ENCODE results near the gene COL24A1. TPM values are rescaled to one million over a fixed set of nuclear protein-coding genes. Genes with fewer than 3 reads are reported as not detected.

COL24A1 gene
- total RNA-seq, 5 donors from 2014 or later (not counting 1 experiment from before 2014, with no cell fraction given): 0.06 to 0.40 (median 0.25) TPM

GRCh38 chr1:85936470-85936869 is 220.1 kb downstream of the COL24A1 start:
- no peak for ATAC-seq (replicated peaks in 1 of 4)
- CTCF ChIA-PET: no interaction called here
- no CpG with 5 or more reads among the region's 2 CpGs for WGBS (ENCODE audit: insufficient coverage)

GRCh38 chr1:85936057-85936456 is 220.5 kb downstream of the COL24A1 start:
- H3K27ac Mint-ChIP-seq: no peak overlapping the region
- ATAC-seq (replicated peaks in 1 of 4): no peak
- CTCF ChIA-PET: no interaction called here

More at GRCh38 chr1:85936470-85936869, 220.1 kb downstream of the COL24A1 start:
- no peak overlapping the region for H3K4me3 Mint-ChIP-seq
- H3K9me3 Mint-ChIP-seq: no peaks in the 10 kb centered on the region
- no peaks in the 10 kb centered on the region for H3K36me3 Mint-ChIP-seq
- no peaks in the 10 kb centered on the region for H3K36me3 ChIP-seq (ENCODE audit: control insufficient read depth in 2 of 2, extremely low read depth in 1 of 2, insufficient read depth in 1 of 2, low read length in 1 of 2)
- no peaks in the 10 kb centered on the region for H3K9me3 ChIP-seq
- no peak overlapping the region for H3K27ac ChIP-seq (ENCODE audit: low read length)
- no peaks in the 10 kb centered on the region for H3K4me1 Mint-ChIP-seq
- H3K27ac Mint-ChIP-seq: no peak overlapping the region
- DNase-seq: no peak
- H3K27me3 Mint-ChIP-seq: no peaks in the 10 kb centered on the region
- H3K27me3 ChIP-seq (replicated peaks in 1 of 2; ENCODE audit: control insufficient read depth in 2 of 2, extremely low read depth in 1 of 2, insufficient read depth in 2 of 2, low read length in 1 of 2): no peaks in the 10 kb centered on the region
- no peak overlapping the region for H3K4me3 ChIP-seq (ENCODE audit: control insufficient read depth in 1 of 2, extremely low read depth in 1 of 2, low read length in 1 of 2)
- no peaks in the 10 kb centered on the region for H3K4me1 ChIP-seq (ENCODE audit: control insufficient read depth in 1 of 2, extremely low read depth in 1 of 2, insufficient read depth in 2 of 2, low read length in 2 of 2)
- POLR2A ChIA-PET: interaction anchor here in 1 of 2 donors (0.7 kb wide), 1 partner anchor 24 kb away, joined by 3 read pairs; no protein-coding TSS in a partner anchor

GRCh38 chr1:85935234-85935633 is 221.3 kb downstream of the COL24A1 start:
- Histone ChIP-seq H3K4me3 (ENCODE audit: control insufficient read depth in 1 of 2, extremely low read depth in 1 of 2, low read length in 1 of 2) (no peak overlapping the region), H3K27me3 (replicated peaks in 1 of 2; ENCODE audit: control insufficient read depth in 2 of 2, extremely low read depth in 1 of 2, insufficient read depth in 2 of 2, low read length in 1 of 2) (no peaks in the 10 kb centered on the region), H3K4me1 (ENCODE audit: control insufficient read depth in 1 of 2, extremely low read depth in 1 of 2, insufficient read depth in 2 of 2, low read length in 2 of 2) (no peaks in the 10 kb centered on the region), H3K9me3 (no peaks in the 10 kb centered on the region), H3K36me3 (ENCODE audit: control insufficient read depth in 2 of 2, extremely low read depth in 1 of 2, insufficient read depth in 1 of 2, low read length in 1 of 2) (no peaks in the 10 kb centered on the region), H3K27ac (ENCODE audit: low read length) (no peak overlapping the region)
- ATAC-seq (replicated peaks in 1 of 4) (no peak), DNase-seq (no peak)
- H3K9me3 Mint-ChIP-seq: no peaks in the 10 kb centered on the region
- H3K36me3 Mint-ChIP-seq: no peaks in the 10 kb centered on the region
- H3K27me3 Mint-ChIP-seq: no peaks in the 10 kb centered on the region
- no peak overlapping the region for H3K4me3 Mint-ChIP-seq
- ChIA-PET CTCF (no interaction called here), POLR2A (no interaction called here)
- no peaks in the 10 kb centered on the region for H3K4me1 Mint-ChIP-seq
- H3K27ac Mint-ChIP-seq: no peak overlapping the region
- no CpG with 5 or more reads among the region's 2 CpGs for WGBS (ENCODE audit: insufficient coverage)

More at GRCh38 chr1:85936057-85936456, 220.5 kb downstream of the COL24A1 start:
- no peaks in the 10 kb centered on the region for H3K4me1 Mint-ChIP-seq
- no peaks in the 10 kb centered on the region for H3K27me3 Mint-ChIP-seq
- Histone ChIP-seq H3K27me3 (replicated peaks in 1 of 2; ENCODE audit: control insufficient read depth in 2 of 2, extremely low read depth in 1 of 2, insufficient read depth in 2 of 2, low read length in 1 of 2) (no peaks in the 10 kb centered on the region), H3K27ac (ENCODE audit: low read length) (no peak overlapping the region), H3K4me3 (ENCODE audit: control insufficient read depth in 1 of 2, extremely low read depth in 1 of 2, low read length in 1 of 2) (no peak overlapping the region), H3K36me3 (ENCODE audit: control insufficient read depth in 2 of 2, extremely low read depth in 1 of 2, insufficient read depth in 1 of 2, low read length in 1 of 2) (no peaks in the 10 kb centered on the region), H3K4me1 (ENCODE audit: control insufficient read depth in 1 of 2, extremely low read depth in 1 of 2, insufficient read depth in 2 of 2, low read length in 2 of 2) (no peaks in the 10 kb centered on the region), H3K9me3 (no peaks in the 10 kb centered on the region)
- WGBS (ENCODE audit: insufficient coverage): no CpG with 5 or more reads among the region's 1 CpG
- no peak for DNase-seq
- H3K36me3 Mint-ChIP-seq: no peaks in the 10 kb centered on the region
- no peak overlapping the region for H3K4me3 Mint-ChIP-seq
- H3K9me3 Mint-ChIP-seq: no peaks in the 10 kb centered on the region
- POLR2A ChIA-PET: interaction anchor here in 1 of 2 donors (0.7 kb wide), 1 partner anchor 24 kb away, joined by 3 read pairs; no protein-coding TSS in a partner anchor

GRCh38 chr1:85934516-85934915 is 222.1 kb downstream of the COL24A1 start:
- Histone ChIP-seq H3K4me1 (ENCODE audit: control insufficient read depth in 1 of 2, extremely low read depth in 1 of 2, insufficient read depth in 2 of 2, low read length in 2 of 2) (no peaks in the 10 kb centered on the region), H3K36me3 (ENCODE audit: control insufficient read depth in 2 of 2, extremely low read depth in 1 of 2, insufficient read depth in 1 of 2, low read length in 1 of 2) (no peaks in the 10 kb centered on the region), H3K27ac (ENCODE audit: low read length) (no peak overlapping the region), H3K27me3 (replicated peaks in 1 of 2; ENCODE audit: control insufficient read depth in 2 of 2, extremely low read depth in 1 of 2, insufficient read depth in 2 of 2, low read length in 1 of 2) (no peaks in the 10 kb centered on the region), H3K4me3 (ENCODE audit: control insufficient read depth in 1 of 2, extremely low read depth in 1 of 2, low read length in 1 of 2) (no peak overlapping the region), H3K9me3 (no peaks in the 10 kb centered on the region)
- ChIA-PET POLR2A (no interaction called here), CTCF (no interaction called here)
- Mint-ChIP-seq H3K4me1 (no peaks in the 10 kb centered on the region), H3K4me3 (no peak overlapping the region), H3K9me3 (no peaks in the 10 kb centered on the region), H3K36me3 (no peaks in the 10 kb centered on the region), H3K27ac (no peak overlapping the region), H3K27me3 (no peaks in the 10 kb centered on the region)
- no peak for DNase-seq
- no peak for ATAC-seq (replicated peaks in 1 of 4)

GRCh38 chr1:85933961-85934360 is 222.6 kb downstream of the COL24A1 start:
- no peaks in the 10 kb centered on the region for H3K27me3 Mint-ChIP-seq
- no peak overlapping the region for H3K4me3 Mint-ChIP-seq
- Histone ChIP-seq H3K27me3 (replicated peaks in 1 of 2; ENCODE audit: control insufficient read depth in 2 of 2, extremely low read depth in 1 of 2, insufficient read depth in 2 of 2, low read length in 1 of 2) (no peaks in the 10 kb centered on the region), H3K4me3 (ENCODE audit: control insufficient read depth in 1 of 2, extremely low read depth in 1 of 2, low read length in 1 of 2) (no peak overlapping the region), H3K9me3 (no peaks in the 10 kb centered on the region), H3K4me1 (ENCODE audit: control insufficient read depth in 1 of 2, extremely low read depth in 1 of 2, insufficient read depth in 2 of 2, low read length in 2 of 2) (no peaks in the 10 kb centered on the region), H3K36me3 (ENCODE audit: control insufficient read depth in 2 of 2, extremely low read depth in 1 of 2, insufficient read depth in 1 of 2, low read length in 1 of 2) (no peaks in the 10 kb centered on the region), H3K27ac (ENCODE audit: low read length) (no peak overlapping the region)
- H3K9me3 Mint-ChIP-seq: no peaks in the 10 kb centered on the region
- H3K27ac Mint-ChIP-seq: no peak overlapping the region
- no peak for ATAC-seq (replicated peaks in 1 of 4)
- no peaks in the 10 kb centered on the region for H3K4me1 Mint-ChIP-seq
- no peaks in the 10 kb centered on the region for H3K36me3 Mint-ChIP-seq
- no peak for DNase-seq
- POLR2A ChIA-PET: no interaction called here
- CTCF ChIA-PET: no interaction called here

GRCh38 chr1:85911742-85912141 is 244.8 kb downstream of the COL24A1 start:
- POLR2A ChIA-PET: interaction anchor here in 1 of 2 donors (0.6 kb wide), 1 partner anchor 24 kb away, joined by 3 read pairs; no protein-coding TSS in a partner anchor
- Mint-ChIP-seq H3K9me3 (no peaks in the 10 kb centered on the region), H3K27ac (no peak overlapping the region), H3K27me3 (peaks cover 0 to 5% of the 10 kb centered on the region in 2 donors), H3K36me3 (no peaks in the 10 kb centered on the region), H3K4me1 (no peaks in the 10 kb centered on the region), H3K4me3 (no peak overlapping the region)
- no peaks in the 10 kb centered on the region for H3K9me3 ChIP-seq
- DNase-seq (no peak), ATAC-seq (replicated peaks in 1 of 4) (no peak)
- H3K4me1 ChIP-seq (ENCODE audit: control insufficient read depth in 1 of 2, extremely low read depth in 1 of 2, insufficient read depth in 2 of 2, low read length in 2 of 2): no peaks in the 10 kb centered on the region
- no CpG with 5 or more reads among the region's 3 CpGs for WGBS (ENCODE audit: insufficient coverage)
- no peak overlapping the region for H3K27ac ChIP-seq (ENCODE audit: low read length)
- CTCF ChIA-PET: no interaction called here
- no peaks in the 10 kb centered on the region for H3K27me3 ChIP-seq (replicated peaks in 1 of 2; ENCODE audit: control insufficient read depth in 2 of 2, extremely low read depth in 1 of 2, insufficient read depth in 2 of 2, low read length in 1 of 2)
- H3K4me3 ChIP-seq (ENCODE audit: control insufficient read depth in 1 of 2, extremely low read depth in 1 of 2, low read length in 1 of 2): no peak overlapping the region
- no peaks in the 10 kb centered on the region for H3K36me3 ChIP-seq (ENCODE audit: control insufficient read depth in 2 of 2, extremely low read depth in 1 of 2, insufficient read depth in 1 of 2, low read length in 1 of 2)

GRCh38 chr1:85900921-85901320 is 255.7 kb downstream of the COL24A1 start:
- ChIA-PET POLR2A (interaction anchor here in 1 of 2 donors (0.6 kb wide), 1 partner anchor 53 kb away, joined by 3 read pairs; no protein-coding TSS in a partner anchor), CTCF (no interaction called here)
- no peak overlapping the region for H3K27ac ChIP-seq (ENCODE audit: low read length)
- Mint-ChIP-seq H3K27ac (no peak overlapping the region), H3K4me1 (no peaks in the 10 kb centered on the region), H3K4me3 (no peak overlapping the region), H3K36me3 (no peaks in the 10 kb centered on the region), H3K9me3 (no peaks in the 10 kb centered on the region), H3K27me3 (no peaks in the 10 kb centered on the region)
- H3K4me3 ChIP-seq (ENCODE audit: control insufficient read depth in 1 of 2, extremely low read depth in 1 of 2, low read length in 1 of 2): no peak overlapping the region
- DNase-seq (no peak), ATAC-seq (replicated peaks in 1 of 4) (no peak)
- no peaks in the 10 kb centered on the region for H3K36me3 ChIP-seq (ENCODE audit: control insufficient read depth in 2 of 2, extremely low read depth in 1 of 2, insufficient read depth in 1 of 2, low read length in 1 of 2)
- H3K9me3 ChIP-seq: no peaks in the 10 kb centered on the region
- no peaks in the 10 kb centered on the region for H3K4me1 ChIP-seq (ENCODE audit: control insufficient read depth in 1 of 2, extremely low read depth in 1 of 2, insufficient read depth in 2 of 2, low read length in 2 of 2)
- H3K27me3 ChIP-seq (replicated peaks in 1 of 2; ENCODE audit: control insufficient read depth in 2 of 2, extremely low read depth in 1 of 2, insufficient read depth in 2 of 2, low read length in 1 of 2): no peaks in the 10 kb centered on the region

Measured in T-cell (primary cell).